GM13977 (cell line): ENCODE measurements around the gene NELFB.

Experiments
- DNase-seq: peaks from one replicate; pipeline ENCODE4 v3.0.0; 2012; ENCODE audit warnings: low spot score
- in situ Hi-C: fragments of 300-500 bp; cut with MboI; formaldehyde crosslinking; loops from one replicate; pipeline ENCODE4 v1.12.0; 2022; ENCODE audit warnings: low sequenced_read_pairs, low pct_unique_long_range_greater_than_20kb, mixed read lengths, inconsistent platforms; ENCODE audit not compliant: unreplicated experiment
- TF ChIP-seq, protein P1 (sequence below): IDR thresholded peaks from 2 replicates; pipeline ENCODE4 v1.5.1; 2012; ENCODE audit warnings: mild to moderate bottlenecking, control low read depth; ENCODE audit not compliant: insufficient read depth; ENCODE audit errors: extremely low read depth, missing control alignments

NELFB gene

DNA sequence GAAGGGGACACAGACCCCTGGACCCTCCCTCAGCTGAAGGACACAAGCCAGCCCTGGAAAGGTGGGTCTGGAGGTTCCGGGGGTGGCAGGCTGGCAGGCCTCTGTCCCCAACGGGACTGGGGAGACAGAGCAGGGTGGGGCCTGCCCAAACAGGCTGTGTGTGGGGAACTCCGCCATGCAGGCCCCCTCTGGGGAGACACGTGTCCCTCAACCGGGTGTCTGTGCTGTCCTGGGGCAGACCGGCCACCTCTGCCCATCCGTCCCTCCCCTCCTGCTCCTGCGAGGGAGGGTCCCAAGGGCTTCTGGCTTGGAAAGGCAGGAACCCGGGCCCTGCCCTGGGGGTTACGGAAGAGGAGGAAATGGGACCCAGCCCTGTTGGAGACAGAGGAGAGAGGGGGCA lies 23.0 kb upstream of the NELFB start:
- TF ChIP-seq, protein P1, sequence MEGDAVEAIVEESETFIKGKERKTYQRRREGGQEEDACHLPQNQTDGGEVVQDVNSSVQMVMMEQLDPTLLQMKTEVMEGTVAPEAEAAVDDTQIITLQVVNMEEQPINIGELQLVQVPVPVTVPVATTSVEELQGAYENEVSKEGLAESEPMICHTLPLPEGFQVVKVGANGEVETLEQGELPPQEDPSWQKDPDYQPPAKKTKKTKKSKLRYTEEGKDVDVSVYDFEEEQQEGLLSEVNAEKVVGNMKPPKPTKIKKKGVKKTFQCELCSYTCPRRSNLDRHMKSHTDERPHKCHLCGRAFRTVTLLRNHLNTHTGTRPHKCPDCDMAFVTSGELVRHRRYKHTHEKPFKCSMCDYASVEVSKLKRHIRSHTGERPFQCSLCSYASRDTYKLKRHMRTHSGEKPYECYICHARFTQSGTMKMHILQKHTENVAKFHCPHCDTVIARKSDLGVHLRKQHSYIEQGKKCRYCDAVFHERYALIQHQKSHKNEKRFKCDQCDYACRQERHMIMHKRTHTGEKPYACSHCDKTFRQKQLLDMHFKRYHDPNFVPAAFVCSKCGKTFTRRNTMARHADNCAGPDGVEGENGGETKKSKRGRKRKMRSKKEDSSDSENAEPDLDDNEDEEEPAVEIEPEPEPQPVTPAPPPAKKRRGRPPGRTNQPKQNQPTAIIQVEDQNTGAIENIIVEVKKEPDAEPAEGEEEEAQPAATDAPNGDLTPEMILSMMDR, result no peak
- DNase-seq, result no peak
- in situ Hi-C loops, result no loop called here

DNA sequence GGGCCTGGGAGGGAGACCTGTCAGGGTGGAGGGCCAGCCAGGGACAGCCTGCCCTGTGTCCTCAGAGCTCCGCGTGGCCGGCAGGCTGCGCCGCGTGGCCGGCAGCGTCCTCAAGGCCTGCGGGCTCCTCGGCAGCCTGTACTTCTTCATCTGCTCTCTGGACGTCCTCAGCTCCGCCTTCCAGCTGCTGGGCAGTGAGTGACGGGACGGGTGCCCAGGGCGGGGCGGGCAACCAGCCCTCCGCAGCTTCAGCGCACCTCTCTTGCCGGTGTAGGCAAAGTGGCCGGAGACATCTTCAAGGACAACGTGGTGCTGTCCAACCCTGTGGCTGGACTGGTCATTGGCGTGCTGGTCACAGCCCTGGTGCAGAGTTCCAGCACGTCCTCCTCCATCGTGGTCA lies 22.6 kb upstream of the NELFB start:
- DNase-seq, result no peak
- TF ChIP-seq, protein P1, result no peak
- in situ Hi-C loops, result no loop called here

DNA sequence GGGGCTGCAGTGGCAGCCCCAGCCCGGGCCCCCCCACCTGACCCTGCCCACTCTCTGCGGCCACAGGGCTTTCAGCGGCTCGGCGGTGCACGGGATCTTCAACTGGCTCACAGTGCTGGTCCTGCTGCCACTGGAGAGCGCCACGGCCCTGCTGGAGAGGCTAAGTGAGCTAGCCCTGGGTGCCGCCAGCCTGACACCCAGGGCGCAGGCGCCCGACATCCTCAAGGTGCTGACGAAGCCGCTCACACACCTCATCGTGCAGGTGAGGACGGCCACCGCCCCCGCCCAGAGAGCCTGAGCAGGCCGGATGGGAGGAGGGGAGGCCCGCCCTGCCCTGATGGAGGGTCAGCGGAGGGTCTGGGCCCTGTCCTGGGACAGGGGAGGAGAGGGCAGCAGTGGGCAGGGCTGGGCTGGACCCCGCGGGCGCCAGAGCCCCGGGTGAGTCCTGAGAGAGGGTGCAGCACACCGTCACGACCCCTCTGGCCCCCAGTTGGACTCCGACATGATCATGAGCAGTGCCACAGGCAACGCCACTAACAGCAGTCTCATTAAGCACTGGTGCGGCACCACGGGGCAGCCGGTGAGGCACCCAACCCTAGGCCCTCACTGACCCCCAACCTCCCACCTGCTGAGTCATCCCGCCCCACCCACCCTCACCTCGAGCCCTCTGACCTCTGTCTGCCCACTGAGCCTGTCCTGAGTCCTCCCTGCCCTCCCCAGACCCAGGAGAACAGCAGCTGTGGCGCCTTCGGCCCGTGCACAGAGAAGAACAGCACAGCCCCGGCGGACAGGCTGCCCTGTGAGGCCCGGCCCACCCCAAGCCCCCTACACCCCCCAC lies 21.8 kb upstream of the NELFB start:
- in situ Hi-C loops, result no loop called here
- TF ChIP-seq, protein P1, result no peak
- no peak for DNase-seq

DNA sequence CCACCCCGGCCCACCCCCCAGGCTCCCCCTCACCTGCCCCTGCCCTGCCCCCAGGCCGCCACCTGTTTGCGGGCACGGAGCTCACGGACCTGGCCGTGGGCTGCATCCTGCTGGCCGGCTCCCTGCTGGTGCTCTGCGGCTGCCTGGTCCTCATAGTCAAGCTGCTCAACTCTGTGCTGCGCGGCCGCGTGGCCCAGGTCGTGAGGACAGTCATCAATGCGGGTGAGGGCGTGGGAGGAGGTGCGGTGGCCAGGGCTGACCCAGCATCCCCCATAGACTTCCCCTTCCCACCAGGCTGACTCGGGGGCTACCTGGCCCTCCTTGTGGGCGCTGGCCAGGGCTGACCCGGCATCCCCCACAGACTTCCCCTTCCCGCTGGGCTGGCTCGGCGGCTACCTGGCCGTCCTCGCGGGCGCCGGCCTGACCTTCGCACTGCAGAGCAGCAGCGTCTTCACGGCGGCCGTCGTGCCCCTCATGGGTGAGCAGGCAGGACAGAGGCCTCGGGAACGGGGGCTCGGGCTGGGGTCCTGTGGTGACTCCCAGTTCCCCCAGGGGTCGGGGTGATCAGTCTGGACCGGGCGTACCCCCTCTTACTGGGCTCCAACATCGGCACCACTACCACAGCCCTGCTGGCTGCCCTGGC lies 21.0 kb upstream of the NELFB start:
- no peak for DNase-seq

DNA sequence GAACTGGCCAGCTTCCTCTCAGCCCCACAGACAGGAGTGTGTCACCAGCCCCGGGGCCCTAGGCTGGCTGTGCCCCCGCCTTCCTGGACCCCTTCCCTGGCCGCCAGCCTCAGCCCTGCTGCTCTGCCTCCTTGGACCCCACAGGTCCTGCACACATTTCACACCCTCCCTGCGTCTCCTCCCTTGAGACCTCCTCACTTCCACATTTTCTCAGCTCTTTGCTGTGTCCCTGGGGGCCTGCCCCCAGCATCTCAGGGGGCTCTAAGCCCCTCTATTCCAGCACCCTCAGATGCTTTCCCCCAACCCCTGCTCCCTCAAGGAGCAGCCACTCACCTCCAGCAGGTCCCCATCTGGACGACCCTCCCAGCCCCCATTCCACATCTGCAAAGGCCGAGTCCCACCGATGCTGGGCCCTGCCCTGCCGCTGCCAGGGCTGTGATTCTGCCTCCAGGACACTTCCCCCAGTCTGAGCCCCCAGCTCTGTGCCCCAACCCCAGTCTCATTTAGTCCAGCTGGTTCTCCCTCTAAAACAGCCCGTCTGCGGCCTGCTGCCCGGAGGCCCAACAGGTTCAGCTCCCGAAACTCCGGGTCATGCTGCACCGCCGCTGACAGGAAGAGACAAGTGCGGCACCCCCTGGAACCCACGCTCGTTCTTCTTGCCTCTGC lies 20.2 kb upstream of the NELFB start:
- in situ Hi-C loops, result no loop called here
- DNase-seq, result no peak
- TF ChIP-seq, protein P1, result no peak

More for the DNA sequence above, 21.0 kb upstream of the NELFB start:
- TF ChIP-seq, protein P1, result no peak
- in situ Hi-C loops, result no loop called here

DNA sequence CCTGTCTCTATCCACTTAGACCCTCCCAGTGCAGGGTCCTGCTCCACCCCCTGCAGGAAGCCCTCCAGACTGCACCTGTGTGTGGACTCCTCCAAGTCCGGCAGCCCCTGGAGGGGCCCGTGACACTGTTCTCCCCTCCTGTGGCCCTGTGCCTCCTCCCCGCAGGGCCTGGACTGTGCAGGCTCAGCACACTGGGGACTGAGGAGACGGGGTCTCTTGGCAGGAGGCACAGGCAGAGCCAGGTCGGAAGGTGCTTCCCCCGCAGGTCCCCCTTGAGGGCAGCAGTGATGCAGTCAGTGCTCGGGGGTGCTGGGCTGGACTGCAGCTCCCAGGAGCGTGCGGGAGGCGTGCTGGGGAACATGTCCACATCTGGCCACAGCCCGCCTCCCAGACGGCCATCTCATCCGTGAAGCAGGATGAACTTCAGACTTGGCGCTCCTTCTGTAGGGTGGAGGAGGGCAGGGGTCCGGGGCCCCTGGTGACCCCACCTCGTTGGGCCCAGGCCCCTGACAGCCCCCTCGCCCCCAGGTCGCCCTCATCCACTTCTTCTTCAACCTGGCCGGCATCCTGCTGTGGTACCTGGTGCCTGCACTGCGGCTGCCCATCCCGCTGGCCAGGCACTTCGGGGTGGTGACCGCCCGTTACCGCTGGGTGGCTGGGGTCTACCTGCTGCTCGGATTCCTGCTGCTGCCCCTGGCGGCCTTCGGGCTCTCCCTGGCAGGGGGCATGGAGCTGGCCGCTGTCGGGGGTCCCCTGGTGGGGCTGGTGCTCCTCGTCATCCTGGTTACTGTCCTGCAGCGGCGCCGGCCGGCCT lies 19.5 kb upstream of the NELFB start:
- no peak for DNase-seq
- in situ Hi-C loops, result no loop called here
- TF ChIP-seq, protein P1, result no peak
